GM19240 (cell line): ENCODE measurements around the gene ZNF319.

ENCODE experiments used
- DNase-seq: peaks from one replicate; pipeline ENCODE4 v3.0.0; 2011; ENCODE audit warnings: low spot score; ENCODE audit not compliant: insufficient read length

Gene ZNF319

GRCh38 chr16:58037365-58038057, 37.0 kb upstream of the ZNF319 start:
- DNase-seq = no peak

- DNase-seq = no peak
Observed at GRCh38 chr16:58036943-58037342, 36.5 kb upstream of the ZNF319 start.

- no peak for DNase-seq
Observed at GRCh38 chr16:58035356-58036170, 35.1 kb upstream of the ZNF319 start.

- no peak for DNase-seq
Observed at GRCh38 chr16:58034774-58035173, 34.3 kb upstream of the ZNF319 start.

GRCh38 chr16:58034128-58034685, 33.7 kb upstream of the ZNF319 start:
- no peak for DNase-seq

GRCh38 chr16:58032710-58033293, 32.3 kb upstream of the ZNF319 start:
- no peak for DNase-seq

GRCh38 chr16:58031016-58031800, 30.7 kb upstream of the ZNF319 start:
- DNase-seq = no peak

- no peak for DNase-seq
Observed at GRCh38 chr16:58030136-58030840, 29.8 kb upstream of the ZNF319 start.

GRCh38 chr16:58029410-58029809, 28.9 kb upstream of the ZNF319 start:
- no peak for DNase-seq

GRCh38 chr16:58028541-58029070, 28.1 kb upstream of the ZNF319 start:
- DNase-seq = no peak

- DNase-seq = no peak
Observed at GRCh38 chr16:58027916-58028455, 27.5 kb upstream of the ZNF319 start.

GRCh38 chr16:58027161-58027915, 26.9 kb upstream of the ZNF319 start:
- no peak for DNase-seq

- DNase-seq = no peak
Observed at GRCh38 chr16:58026705-58027160, 26.3 kb upstream of the ZNF319 start.

GRCh38 chr16:58026139-58026704, 25.8 kb upstream of the ZNF319 start:
- DNase-seq = no peak

- DNase-seq = no peak
Observed at GRCh38 chr16:58025351-58026138, 25.1 kb upstream of the ZNF319 start, which contains the start of gene MMP15. Gene MMP15 (plus strand): TSS chr16:58025754. CDS start chr16:58026351, 597 bp downstream.

- no peak for DNase-seq
Observed at GRCh38 chr16:58024486-58025350, 24.2 kb upstream of the ZNF319 start.
